NCI-H2029 treated with DMSO at 0.1 percent for 48 hours (cell line): ENCODE data around the gene MGST3.
"Not testable (repeated sequence)": the region's sequence is repeated elsewhere in the genome, so short reads cannot be mapped to it uniquely, and the experiment has no call there.

Experiments used
- DNase-seq: peaks from one replicate; lab custom pipeline; 2025; lab: John Stamatoyannopoulos, UW

The MGST3 gene

DNA sequence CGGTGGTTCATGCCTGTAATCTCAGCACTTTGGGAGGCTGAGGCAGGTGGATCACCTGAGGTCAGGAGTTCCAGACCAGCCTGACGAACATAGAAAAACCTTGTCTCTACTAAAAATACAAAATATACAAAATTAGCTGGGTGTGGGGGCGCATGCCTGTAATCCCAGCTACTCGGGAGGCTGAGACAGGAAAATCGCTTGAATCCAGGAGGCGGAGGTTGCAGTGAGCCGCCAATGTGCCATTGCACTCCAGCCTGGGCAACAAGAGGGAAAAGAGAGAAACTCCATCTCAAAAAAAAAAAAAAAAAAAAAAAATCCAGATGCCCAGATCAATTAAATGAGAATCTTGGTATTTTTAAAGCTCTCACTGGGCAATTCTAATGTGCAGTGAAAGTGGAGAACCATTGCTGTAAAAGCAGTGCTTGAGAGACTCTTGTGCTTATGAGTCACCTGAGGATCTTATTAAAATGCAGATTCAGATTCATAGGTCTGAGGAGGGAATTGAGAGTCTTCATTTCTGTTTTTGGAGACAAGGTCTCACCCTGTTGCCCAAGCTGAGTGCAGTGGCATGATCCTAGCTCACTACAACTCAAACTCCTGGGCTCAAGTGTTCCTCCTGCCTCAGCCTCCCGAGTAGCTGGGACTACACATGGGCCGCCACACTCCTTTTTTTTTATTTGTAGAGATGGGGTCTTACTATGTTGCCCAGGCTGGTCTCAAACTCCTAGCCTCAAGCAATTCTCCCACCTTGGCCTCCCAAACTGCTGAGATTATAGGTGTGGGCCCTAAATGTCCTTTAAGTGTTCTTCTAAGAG, 27.9 kb downstream of the MGST3 start:
- not testable (repeated sequence) for DNase-seq

DNA sequence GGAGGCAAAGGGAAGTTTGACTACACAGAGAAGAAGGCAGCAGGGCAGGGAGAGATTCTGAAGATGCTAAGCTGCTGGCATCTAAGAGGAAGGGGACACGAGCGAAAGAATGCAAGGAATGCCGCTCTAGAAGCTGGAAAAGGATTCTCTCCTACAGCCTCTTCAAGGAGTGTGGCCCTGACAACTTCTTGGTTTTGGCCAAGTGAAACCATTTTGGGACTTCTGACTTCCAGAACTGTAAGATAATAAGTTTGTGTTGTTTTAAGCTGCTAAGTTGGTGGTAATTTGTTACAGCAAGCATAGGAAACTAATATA, 28.5 kb downstream of the MGST3 start:
- DNase-seq: no peak

DNA sequence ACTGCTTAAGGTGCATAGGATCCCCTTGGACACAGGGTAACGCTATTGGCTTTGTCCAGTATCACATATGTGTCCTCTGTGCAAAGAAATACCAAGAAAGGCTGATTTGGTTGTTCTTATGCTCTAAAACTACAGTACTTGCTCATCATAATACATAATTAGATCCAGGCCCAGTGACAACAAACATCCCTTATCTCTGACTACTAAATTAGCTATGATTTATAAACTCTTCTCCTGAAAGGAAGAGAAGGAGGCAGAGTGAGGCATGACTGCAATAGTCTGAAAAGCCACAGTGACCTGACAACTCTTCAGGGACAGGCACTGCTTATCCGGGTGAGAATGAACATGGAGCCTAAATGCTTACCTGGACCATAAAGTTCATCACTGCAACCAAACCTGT, 30.7 kb downstream of the MGST3 start:
- DNase-seq: no peak

DNA sequence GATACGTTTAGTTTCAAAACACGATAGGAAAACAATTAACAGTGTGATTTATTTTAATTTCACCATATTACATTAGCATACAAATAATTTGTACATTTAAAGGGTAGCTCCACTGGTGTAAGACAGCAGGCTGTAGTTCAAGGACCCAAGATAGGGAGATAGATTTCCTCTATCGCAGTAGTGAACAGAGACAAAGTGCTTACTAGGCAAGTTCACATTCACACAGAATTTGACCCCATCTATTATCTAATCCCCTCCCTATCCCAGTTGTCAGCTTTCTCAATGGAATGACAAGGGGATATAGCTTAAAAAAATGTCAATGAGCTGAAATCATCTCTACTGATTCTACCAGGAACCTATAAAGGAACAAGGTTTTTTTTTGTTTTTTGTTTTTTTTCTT, 31.2 kb downstream of the MGST3 start:
- DNase-seq: no peak

DNA sequence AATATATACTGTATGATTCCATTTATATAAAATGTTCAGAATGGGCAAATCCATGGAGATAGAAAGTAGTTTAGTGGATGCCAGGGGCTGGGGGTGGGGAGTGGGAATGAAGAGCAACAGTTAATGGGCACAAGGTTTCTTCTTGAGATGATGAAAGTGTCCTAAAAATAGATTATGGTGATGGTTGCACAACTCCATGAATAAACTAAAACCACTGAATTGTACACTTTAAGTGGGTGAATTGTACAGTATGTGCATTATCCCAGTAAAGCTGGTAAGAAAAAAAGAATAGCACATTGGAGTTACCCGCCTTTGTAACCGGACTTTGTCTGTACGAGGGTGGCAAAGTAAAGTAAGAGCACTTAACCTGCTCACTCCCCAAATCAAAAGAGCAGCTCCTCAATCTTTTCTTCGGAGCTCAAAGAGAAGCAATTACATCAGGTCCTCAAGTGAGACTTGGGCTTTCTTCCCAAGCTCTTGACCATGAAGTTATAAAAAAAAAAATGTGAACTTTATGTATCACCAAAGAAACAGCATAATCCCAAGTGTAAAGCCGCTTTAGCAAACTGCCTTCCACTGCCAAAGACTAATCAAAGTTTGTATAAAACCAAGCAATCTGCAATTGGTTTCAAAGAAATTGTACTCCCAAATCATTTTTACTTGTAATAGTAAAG, 35.3 kb downstream of the MGST3 start:
- DNase-seq: no peak

DNA sequence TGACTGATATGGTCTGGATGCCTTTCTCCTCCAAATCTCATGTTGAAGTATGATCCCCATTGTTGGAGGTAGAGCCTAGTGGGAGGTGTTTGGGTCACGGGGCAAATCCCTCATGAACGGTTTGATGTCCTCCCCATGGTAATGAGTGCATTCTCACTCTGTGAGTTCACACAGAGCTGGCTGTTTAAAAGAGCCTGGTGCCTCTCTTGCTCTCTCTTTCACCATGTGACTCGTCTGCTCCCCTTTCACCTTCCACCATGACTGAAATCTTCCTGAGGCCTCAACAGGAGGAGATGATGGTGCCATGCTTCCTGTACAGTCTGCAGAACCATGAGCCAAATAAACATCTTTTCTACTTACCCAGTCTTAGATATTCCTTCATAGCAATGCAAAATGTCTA, 37.1 kb downstream of the MGST3 start:
- DNase-seq: no peak

DNA sequence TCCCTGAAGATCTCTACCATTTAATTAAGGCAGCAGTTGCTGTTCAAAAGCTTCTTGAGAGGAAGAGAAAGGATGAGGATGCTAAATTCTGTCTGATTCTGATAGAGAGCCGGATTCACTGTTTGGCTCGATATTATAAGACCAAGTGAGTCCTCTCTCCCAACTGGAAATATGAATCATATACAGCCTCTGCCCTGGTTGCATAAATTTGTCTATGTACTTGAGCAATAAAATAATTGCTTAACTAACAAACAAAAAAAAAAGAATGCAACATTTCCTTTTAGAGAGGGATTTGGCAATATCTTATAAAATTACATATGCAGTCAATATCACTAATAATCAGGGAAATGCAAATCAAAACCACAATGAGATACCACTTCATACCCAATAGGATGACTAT, 40.5 kb downstream of the MGST3 start:
- DNase-seq: no peak

DNA sequence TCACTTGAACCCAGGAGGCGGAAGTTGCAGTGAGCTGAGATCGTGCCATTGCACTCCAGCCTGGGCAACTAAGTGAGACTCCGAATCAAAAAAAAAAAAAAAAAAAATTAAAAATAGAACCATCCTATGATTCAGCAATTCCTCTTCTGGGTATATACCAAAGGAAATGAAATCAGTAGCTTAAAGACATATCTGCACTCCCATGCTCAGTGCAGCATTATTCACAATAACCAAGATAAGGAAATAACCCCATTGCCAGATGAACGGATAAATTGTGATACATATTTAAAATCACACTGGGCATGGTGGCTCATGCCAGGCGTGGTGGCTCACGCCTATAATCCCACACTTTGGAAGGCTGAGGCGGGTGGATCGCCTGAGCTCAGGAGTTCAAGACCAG, 43.6 kb downstream of the MGST3 start:
- DNase-seq: no peak

DNA sequence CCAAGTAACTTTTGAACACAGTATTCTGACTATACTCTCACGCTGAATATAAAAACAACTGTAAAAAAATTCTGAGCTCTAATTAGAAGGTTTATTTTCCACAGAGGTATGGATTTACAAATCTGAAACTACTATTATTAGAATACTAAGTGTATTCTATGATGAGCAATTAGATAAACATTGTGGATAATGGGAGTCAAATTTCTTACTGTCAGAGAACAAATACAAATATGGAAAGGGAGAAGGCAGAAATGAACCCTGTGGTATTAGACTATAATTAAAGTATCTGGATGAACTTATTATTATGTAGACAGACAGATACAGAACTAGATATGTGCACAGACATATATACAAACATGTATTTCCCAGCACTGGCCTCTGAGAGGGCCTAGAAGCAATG, 44.8 kb downstream of the MGST3 start:
- DNase-seq: no peak

DNA sequence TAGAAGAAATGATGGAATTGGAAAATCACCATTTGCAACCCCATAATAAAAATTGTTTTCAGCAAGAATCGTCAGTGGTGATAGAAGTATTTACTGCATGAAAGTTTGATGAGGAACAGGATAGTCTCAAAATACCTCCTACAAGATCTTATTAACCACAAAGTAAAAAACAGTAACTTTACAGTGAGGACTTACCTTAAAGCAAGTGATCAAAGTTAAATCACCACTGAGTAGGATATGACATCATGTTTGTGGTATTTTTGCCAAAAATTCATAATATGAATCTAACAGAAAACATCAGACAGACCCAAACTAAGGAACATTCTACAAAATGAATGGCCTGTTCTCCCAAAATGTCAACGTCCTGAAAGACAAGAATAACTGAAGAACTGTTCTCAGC, 47.5 kb downstream of the MGST3 start:
- no peak for DNase-seq

DNA sequence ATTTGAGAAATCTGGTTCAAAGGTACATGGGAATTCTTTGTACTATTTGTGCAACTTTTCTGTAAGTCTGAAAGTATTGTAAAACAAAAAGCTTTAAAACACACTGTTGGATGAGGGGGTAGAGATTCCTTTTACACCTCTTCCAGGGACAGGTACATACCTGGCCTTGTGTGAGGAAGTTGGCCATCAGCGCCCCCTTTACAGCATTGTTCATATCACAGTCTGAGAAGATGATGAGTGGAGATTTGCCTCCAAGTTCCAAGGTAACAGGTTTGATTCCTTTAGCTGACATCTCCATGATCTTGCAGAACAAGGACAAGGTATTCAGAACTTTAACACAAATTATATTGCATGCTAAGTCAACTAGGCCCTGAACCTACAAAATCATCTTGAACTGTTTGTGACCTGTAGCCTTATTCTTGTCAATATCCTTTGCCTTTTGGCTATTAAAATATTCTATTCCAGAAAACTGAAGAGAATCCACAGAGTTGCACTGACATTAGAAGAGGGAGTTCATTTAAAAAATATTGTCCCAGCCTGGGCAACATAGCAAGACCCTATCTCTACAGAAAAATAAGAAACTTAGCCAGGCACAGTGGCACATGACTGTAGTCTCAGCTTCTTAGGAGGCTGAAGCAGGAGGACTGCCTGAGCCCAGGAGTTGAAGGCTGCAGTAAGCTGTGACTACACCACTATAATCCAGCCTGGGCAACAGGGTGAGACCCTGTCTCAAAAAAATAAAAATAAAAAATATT, 48.4 kb downstream of the MGST3 start:
- no peak for DNase-seq

DNA sequence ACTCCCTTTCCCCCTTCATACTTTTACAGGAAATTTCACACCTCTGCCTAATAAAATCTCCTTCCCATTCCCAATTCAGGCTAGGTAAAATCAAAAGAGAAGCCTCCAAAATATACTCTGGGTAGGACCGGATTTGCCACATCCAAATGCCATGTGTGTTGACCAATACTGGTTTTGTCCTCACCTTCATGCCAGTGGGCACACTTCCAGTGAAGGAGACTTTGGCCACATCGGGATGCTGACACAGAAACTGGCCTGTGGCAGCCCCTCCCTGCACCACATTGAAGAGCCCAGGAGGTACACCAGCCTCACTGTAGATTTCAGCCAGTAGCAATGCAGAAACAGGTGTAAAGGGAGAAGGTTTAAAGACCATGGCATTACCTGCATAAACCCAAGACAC, 49.3 kb downstream of the MGST3 start:
- DNase-seq: no peak

DNA sequence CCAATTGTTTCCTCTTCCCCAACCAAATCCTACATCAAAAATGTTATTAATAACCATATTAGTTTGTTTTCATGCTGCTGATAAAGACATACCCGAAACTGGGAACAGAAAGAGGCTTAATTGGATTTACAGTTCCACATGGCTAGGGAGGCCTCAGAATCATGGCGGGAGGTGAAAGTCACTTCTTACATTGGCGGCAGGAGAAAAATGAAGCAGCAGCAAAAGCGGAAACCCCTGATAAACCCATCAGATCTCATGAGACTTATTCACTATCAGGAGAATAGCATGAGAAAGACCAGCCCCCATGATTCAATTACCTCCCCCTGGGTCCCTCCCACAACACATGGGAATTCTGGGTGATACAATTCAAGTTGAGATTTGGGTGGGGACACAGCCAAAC, 49.7 kb downstream of the MGST3 start:
- DNase-seq: not testable (repeated sequence)

DNA sequence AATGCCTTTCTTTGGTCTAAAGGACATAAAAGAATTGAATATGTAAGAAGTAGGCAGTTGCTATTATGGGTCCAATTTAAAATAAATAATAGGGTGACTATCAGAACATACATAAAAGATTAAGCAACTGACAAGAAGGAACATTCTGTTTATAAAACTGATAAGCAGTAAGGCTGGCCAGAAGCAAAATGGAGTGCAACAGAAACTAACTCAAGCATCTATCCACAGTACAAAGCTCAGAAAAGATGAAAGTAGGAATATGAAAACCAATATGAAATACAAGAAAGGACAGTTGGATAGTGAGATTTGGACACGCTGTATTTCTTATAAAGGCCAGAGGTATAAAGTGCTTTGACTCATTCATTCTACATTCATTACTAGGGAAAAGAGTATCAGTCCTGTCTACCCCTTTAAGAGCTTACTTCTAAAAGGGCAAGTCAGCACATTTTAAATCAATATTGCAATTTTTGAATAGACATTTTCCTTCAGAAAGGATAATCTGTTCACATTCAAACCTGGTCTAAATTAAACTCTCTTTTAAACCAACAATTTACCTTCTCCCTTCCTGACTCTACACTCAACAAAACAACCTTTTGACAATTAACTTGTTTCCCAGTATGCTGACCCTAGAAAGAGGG, 52.9 kb downstream of the MGST3 start:
- DNase-seq: no peak

DNA sequence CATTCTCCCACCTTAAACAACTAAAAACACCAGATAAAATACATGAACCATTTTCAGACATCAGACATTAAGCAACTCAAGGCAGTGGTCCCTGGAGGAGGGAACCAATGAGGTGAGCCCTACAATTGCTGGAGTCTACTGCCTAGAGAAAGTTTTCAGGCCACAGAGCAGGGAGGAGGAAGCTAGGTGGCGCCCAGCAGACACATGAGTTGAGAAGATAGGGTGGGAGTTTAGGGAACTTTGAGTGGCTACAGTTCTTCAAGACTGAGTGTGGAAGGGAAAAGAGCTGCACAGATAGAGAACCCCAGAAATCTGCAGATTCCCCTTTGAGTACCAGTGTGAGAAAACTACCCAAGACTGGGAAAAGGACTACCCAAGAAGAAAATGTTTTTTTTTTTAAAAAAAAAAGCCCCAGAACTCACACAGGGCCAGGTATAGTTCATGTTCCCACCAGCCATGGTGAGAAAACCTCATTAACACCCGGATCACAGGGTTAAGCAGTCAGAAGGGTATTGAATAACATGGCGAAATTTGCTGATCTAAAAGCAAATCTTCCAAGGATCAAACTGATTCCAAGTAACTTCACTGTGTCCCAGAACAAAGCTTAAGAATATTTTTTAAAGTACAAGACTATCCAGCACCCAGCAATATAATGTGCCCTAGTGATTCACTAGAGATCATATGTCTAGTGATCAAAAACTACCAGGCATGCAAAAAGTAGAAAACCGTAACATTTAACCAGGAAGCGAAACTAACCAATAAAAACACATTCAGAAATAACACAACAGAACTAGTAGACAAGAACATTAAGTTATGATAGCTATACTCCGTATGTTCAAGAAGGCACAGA, 55.3 kb downstream of the MGST3 start:
- no peak for DNase-seq

DNA sequence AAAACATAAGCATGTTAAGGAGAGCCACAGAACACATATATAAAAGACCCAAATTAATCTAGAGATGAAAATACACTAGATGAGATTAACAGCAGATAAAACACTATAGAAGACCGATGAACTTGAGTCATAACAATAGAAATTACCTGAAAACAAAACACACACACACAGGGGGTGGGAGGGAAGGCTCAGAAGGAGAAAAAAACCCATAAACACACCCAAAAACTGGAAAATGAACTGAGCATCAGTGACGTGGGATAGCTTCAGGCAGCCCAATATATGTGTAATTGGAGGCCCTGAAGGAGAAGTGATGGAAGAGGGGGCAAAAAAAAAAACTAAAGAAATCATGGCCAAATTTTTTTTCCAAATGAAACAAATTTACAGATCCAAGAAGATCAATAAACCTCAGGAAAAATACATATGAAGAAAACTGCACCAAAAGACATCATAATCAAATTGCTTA, 56.0 kb downstream of the MGST3 start:
- no peak for DNase-seq

DNA sequence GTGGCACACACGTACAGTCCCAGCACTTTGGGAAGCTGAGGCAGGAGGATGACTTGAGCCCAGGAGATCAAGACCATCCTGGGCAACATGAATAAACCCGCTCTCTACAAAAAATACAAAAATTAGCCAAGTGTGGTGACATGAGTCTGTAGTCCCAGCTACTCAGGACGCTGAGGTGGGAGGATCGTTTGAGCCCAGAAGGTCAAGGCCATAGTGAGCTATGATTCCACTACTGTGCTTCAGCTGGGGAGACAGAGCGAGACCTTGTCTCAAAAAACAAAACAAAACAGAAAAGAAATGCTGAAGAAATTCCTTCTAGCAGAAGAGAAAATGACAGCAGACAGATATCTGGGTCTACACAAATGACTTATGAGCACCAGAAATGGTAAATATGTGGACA, 57.0 kb downstream of the MGST3 start:
- DNase-seq: no peak

DNA sequence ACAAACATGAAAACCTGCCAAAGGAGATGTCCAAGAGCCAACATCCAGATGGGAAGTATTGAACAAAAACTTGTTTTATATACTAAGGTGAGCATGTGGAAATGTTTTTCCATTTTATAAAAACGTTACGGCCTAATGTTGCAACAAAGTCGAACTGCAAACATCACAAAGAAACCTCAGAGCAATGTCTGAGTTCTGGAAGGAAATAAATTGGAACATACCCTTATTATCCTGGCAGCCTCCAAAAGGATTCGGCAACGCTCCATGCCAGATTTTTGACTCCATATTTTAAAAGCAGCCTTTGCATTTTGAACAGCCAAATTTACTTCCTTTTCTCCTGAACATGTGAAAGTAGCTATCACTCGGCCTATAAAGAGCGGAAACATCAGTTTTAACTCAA, 64.0 kb downstream of the MGST3 start:
- no peak for DNase-seq

DNA sequence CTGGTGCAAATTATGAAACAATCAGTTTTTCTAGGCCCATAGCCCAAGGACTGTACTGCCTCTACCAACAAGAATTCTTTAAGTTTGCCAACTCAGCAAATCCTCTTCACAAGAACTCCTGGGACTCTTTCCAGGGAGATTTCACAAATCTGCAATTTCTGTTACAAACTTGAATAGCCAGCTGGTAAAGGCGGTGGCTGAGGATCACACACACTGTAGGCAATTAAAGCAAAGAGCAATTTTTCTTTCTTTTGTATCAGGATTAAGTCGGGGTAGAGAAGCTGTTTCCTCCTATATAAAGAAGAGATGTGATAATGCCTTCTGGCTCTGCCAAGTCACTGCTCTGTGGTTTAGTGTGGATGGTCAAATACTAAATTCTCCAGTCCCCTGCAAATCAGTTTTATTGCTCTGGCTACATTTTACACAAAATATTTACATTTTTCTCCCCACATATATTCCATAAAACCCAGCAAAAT, 65.6 kb downstream of the MGST3 start:
- no peak for DNase-seq

DNA sequence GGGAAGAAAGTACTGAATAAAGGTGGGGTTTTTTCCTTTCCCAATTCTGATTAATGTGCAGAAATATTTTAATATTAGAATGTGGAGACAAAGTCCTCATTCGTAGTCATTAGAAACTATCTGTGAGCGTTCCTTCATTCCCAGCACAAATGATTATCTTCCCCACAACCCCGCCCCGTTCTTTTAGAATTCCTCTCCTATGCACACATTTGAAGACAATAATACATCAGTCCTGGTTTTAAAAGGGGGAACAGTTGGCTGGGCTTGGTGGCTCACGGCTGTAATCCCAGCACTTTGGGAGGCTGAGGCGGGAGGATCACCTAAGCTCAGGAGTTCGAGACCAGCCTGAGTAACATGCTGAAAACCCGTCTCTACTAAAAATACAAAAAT, 66.5 kb downstream of the MGST3 start:
- no peak for DNase-seq
